A673 (cell line): ENCODE measurements around the gene RNF8.

ENCODE experiments used
- CTCF ChIP-seq: fragments of 300-800, 200-600 bp; sonication (generic); conservative IDR thresholded peaks from 2 replicates; pipeline ENCODE4 v1.5.1; 2017; ENCODE audit warnings: low read depth, mild to moderate bottlenecking, antibody characterized with exemption, low read length, moderate library complexity, mixed read lengths
- EZH2 ChIP-seq: fragments of 200-600 bp; sonication (generic); IDR thresholded peaks from 2 replicates; pipeline ENCODE4 v1.6.1; 2017; ENCODE audit warnings: borderline replicate concordance, low read depth, mild to moderate bottlenecking, mixed read lengths, antibody characterized with exemption, low read length; ENCODE audit not compliant: poor library complexity, severe bottlenecking

GRCh38 chr6:37331047-37331446 lies 22.7 kb upstream of the RNF8 start:
- no peak for TF ChIP-seq CTCF
- TF ChIP-seq EZH2: no peak
